ENCODE data around the gene ADORA2A. TPM values are rescaled to one million over a fixed set of nuclear protein-coding genes. Genes with fewer than 3 reads are reported as not detected.
A peak's percentile ranks its signal among the peaks of the same experiment; 100 is the strongest.

ADORA2A gene
- total and polyA plus RNA-seq, 8 donors = 0.58 to 7.1 (median 1.6) TPM; not detected in 1

DNA sequence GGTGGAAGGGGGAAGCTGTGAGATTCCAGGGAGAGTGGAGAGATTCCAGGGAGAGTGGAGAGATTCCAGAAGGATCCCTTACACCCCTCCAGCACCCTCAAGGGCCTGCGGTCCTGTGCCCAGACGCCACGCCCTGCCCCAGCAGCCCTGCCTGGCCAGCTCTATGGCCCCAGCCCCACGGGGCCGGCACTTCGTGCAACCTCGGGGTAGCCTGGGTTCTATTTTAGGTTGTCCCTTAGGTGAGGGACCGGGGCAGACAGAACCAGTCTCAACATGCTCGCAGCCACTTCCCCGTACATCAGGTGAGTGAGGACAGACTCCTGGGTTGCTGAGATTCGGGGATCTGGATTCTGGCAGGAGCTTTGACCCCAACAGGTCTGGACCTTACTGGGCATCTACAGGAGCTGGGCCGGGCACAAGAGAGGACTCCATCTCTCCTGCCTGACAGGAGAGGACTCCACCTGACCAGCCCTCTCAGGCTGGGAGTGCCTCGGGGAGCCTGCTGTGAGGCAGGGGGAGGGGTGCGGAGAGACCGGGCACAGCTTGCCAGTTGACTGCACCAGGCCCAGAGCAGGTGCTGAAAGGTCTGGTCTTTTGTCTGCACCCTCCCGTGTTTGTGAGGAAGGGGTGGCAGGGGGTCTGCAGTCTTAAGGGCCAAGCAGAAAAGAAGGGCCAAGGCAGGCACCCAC, 8.5 kb upstream of the ADORA2A start:
- WGBS, 5 donors = 55 to 69% (median 61%) methylated on average over 3 to 16 of the region's 16 CpGs
- no peak for DNase-seq
- Histone ChIP-seq H3K4me3 (no peak overlapping the region), H3K27ac (no peak overlapping the region), H3K27me3 (peaks cover 0 to 16% (median under 1%) of the 10 kb centered on the region in 3 donors), H3K9me3 (no peaks in the 10 kb centered on the region), H3K36me3 (peaks cover 33 to 46% (median 45%) of the 10 kb centered on the region in 4 donors), H3K4me1 (peaks cover 14 to 30% (median 24%) of the 10 kb centered on the region in 4 donors)
- intact Hi-C loops (cut with DNase I; ENCODE audit: low total_unique reads) = no loop called here
- TF ChIP-seq POLR2AphosphoS5 (IDR thresholded peaks at IDR 0.05) (no peak), POLR2A (IDR thresholded peaks at IDR 0.05) (no peak), EP300 (IDR thresholded peaks at IDR 0.05) (no peak)
- TF ChIP-seq, protein P1, sequence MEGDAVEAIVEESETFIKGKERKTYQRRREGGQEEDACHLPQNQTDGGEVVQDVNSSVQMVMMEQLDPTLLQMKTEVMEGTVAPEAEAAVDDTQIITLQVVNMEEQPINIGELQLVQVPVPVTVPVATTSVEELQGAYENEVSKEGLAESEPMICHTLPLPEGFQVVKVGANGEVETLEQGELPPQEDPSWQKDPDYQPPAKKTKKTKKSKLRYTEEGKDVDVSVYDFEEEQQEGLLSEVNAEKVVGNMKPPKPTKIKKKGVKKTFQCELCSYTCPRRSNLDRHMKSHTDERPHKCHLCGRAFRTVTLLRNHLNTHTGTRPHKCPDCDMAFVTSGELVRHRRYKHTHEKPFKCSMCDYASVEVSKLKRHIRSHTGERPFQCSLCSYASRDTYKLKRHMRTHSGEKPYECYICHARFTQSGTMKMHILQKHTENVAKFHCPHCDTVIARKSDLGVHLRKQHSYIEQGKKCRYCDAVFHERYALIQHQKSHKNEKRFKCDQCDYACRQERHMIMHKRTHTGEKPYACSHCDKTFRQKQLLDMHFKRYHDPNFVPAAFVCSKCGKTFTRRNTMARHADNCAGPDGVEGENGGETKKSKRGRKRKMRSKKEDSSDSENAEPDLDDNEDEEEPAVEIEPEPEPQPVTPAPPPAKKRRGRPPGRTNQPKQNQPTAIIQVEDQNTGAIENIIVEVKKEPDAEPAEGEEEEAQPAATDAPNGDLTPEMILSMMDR (IDR thresholded peaks at IDR 0.05) = no peak

DNA sequence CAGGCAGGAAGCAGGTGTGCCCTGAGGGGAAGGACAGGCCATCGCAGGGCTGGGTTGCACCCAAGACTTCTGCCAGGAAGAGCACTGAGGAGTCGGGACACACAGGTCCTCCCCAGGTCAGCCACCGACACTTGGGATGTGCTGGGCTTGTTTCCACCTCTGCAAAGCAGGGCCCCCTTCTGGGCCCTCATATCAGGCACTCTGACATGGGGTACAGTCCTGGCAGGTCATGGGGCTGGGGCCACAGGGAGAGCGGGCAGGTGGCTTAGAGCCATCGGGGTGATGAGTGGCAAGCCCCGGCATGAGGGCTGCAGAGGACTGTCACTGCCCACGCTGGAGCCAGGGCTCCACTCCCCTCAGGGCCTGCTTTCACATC, 7.9 kb upstream of the ADORA2A start:
- intact Hi-C loops (cut with DNase I; ENCODE audit: low total_unique reads) = no loop called here
- H3K4me1 ChIP-seq = peaks cover 20 to 35% (median 29%) of the 10 kb centered on the region in 4 donors
- 60 to 68% (median 62%) methylated on average over 2 to 7 of the region's 7 CpGs for WGBS, 5 donors
- H3K9me3 ChIP-seq = no peaks in the 10 kb centered on the region
- TF ChIP-seq, protein P1 (IDR thresholded peaks at IDR 0.05) = no peak
- no peak for TF ChIP-seq POLR2A (IDR thresholded peaks at IDR 0.05)
- H3K27ac ChIP-seq = no peak overlapping the region
- H3K4me3 ChIP-seq = no peak overlapping the region
- peaks cover 0 to 21% (median 6%) of the 10 kb centered on the region in 3 donors for H3K27me3 ChIP-seq
- H3K36me3 ChIP-seq = peaks cover 28 to 41% (median 40%) of the 10 kb centered on the region in 4 donors
- no peak for DNase-seq

DNA sequence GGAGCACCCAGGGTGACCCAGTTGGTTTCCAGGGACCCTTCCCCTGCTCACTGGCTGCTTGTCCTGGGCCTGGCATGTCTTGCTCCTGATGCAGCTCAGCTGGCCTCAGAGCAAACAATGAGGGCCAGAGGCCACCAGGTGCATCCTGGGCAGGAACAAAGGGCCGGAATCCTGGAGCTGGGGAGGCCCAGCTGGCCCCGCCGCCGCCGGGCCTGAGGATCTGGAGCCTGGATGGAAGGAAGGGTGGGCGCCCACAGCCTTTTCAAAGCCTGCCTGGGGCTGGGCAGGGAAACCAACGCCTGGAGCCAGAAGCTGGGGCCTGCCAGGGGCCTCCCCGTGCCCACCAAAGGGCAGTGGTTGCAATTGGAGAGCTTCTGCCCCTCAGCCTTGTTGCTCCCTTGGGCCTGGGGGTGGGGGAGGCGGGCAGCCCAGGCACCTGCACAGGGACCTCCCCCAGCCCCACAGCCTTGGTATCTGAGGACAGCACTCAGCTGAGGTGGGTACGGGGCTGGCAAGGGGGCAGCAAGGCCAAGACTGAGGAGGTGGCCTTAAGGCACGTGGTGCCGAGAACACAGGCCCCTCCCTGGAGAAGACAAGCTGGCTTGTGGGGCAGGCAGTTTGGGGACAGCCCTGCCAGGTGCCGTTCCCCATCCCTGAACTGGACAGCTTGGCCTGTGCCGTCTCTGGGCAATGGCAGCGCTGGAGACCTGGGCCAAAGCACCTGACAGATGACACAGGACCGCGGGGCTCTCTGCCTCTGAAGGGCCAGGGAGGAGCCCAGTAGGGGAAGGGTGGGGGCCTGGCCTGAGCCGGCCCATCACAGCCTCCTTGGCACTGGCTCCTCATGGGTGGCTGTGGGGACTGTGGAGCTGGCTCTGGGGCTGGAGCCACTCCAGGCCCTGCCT, 7.1 kb upstream of the ADORA2A start:
- intact Hi-C loops (cut with DNase I; ENCODE audit: low total_unique reads) = loop anchor here (5.0 kb wide), 1 partner anchor 82 kb away; no protein-coding TSS in a partner anchor
- no peak overlapping the region for H3K4me3 ChIP-seq
- H3K9me3 ChIP-seq = no peaks in the 10 kb centered on the region
- H3K27ac ChIP-seq = peak overlapping the region in 1 of 5 donors; percentile 7
- H3K4me1 ChIP-seq = peaks cover 25 to 41% (median 36%) of the 10 kb centered on the region in 4 donors
- TF ChIP-seq POLR2AphosphoS5 (IDR thresholded peaks at IDR 0.05) (peak in 1 of 3 donors; percentile 24), POLR2A (IDR thresholded peaks at IDR 0.05) (no peak)
- 30 to 49% (median 38%) methylated on average over 4 to 18 of the region's 18 CpGs for WGBS, 5 donors
- peak in 1 of 2 donors; percentile 60 for DNase-seq
- peaks cover 0 to 30% (median 12%) of the 10 kb centered on the region in 3 donors for H3K27me3 ChIP-seq
- H3K36me3 ChIP-seq = peaks cover 19 to 32% (median 31%) of the 10 kb centered on the region in 4 donors

DNA sequence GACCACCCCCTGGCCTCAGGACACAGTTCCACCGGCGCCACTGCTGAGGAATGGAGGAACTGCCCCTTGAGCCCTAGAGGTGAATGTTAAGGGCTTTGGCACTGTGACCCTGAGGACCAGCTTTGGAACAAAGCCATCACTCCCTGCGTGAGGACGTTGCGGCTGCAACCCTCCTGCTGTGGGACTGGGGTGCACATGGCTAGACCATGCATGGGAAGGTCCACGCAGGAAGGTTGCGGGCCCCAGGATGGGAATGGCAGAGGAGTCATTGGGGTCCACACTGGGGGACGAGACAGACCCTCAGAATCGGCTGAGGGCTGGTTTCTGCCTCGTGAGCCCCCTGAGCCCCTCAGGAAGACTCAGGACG, 6.4 kb upstream of the ADORA2A start:
- Histone ChIP-seq H3K27me3 (peaks cover 0 to 35% (median 12%) of the 10 kb centered on the region in 3 donors), H3K9me3 (no peaks in the 10 kb centered on the region), H3K4me3 (no peak overlapping the region), H3K36me3 (peaks cover 14 to 26% (median 25%) of the 10 kb centered on the region in 4 donors), H3K27ac (no peak overlapping the region), H3K4me1 (peaks cover 25 to 41% (median 36%) of the 10 kb centered on the region in 4 donors)
- WGBS, 5 donors = 54 to 72% (median 60%) methylated on average over 9 to 11 of the region's 11 CpGs
- intact Hi-C loops (cut with DNase I; ENCODE audit: low total_unique reads) = loop anchor here (5.0 kb wide), 1 partner anchor 81 kb away; no protein-coding TSS in a partner anchor
- TF ChIP-seq, protein P1 (IDR thresholded peaks at IDR 0.05) = no peak
- TF ChIP-seq POLR2A (IDR thresholded peaks at IDR 0.05) = no peak
- no peak for TF ChIP-seq EP300 (IDR thresholded peaks at IDR 0.05)
- TF ChIP-seq POLR2AphosphoS5 (IDR thresholded peaks at IDR 0.05) = no peak
- DNase-seq = no peak

All from stomach (tissue), 9 donors.